Measurements from ENCODE around the gene MTHFD1L. TPM values are rescaled to one million over a fixed set of nuclear protein-coding genes. Genes with fewer than 3 reads are reported as not detected.

MTHFD1L gene
- total and polyA plus RNA-seq, 2 of the 8 experiments (the other 6 are each of a cell fraction or from before 2014, with no cell fraction given) = 29.2 to 105 TPM

GRCh38 chr6:151095538-151096254, 230.2 kb downstream of the MTHFD1L start:
- Histone ChIP-seq H4K91ac (replicated peaks; ENCODE audit: insufficient read length, low read length) (no peak overlapping the region), H3K9ac (replicated peaks in 1 of 4; ENCODE audit: extremely low read depth in 1 of 4, low read depth in 3 of 4, low read length in 3 of 4) (no peak overlapping the region), H3K36me3 (ENCODE audit: control insufficient read depth in 2 of 4, insufficient read depth in 4 of 4, low read length in 3 of 4) (peaks cover 3 to 22% (median 5%) of the 10 kb centered on the region in 4 experiments; a peak in 7 of 8 replicates), H3K27ac (ENCODE audit: low read depth, low read length) (no peak overlapping the region), H2BK120ac (replicated peaks; ENCODE audit: low read depth, low read length) (no peak overlapping the region), H2BK20ac (ENCODE audit: low read length) (no peak overlapping the region), H3K79me1 (ENCODE audit: low read depth, low read length) (no peaks in the 10 kb centered on the region), H3K14ac (ENCODE audit: insufficient read length) (no peak overlapping the region), H4K20me1 (replicated peaks in 1 of 2; ENCODE audit: control insufficient read depth in 1 of 2, insufficient read depth in 2 of 2, low read length in 2 of 2) (peaks cover 0 to 1% of the 10 kb centered on the region in 2 experiments), H3K4me2 (ENCODE audit: insufficient read depth in 1 of 2, low read depth in 2 of 2, low read length in 2 of 2) (no peak overlapping the region), H3K4ac (replicated peaks; ENCODE audit: insufficient read length, low read depth, low read length) (no peak overlapping the region), H2BK5ac (ENCODE audit: low read depth, low read length) (no peak overlapping the region), H4K5ac (ENCODE audit: insufficient read length, low read depth, low read length) (no peak overlapping the region), H3K27me3 (replicated peaks in 1 of 4; ENCODE audit: control insufficient read depth in 3 of 4, extremely low read depth in 1 of 4, insufficient read depth in 3 of 4, low read length in 3 of 4) (no peaks in the 10 kb centered on the region), H2BK15ac (ENCODE audit: low read length) (no peak overlapping the region), H3K18ac (ENCODE audit: extremely low read depth, low read length) (no peak overlapping the region), H3K9me3 (ENCODE audit: insufficient read depth in 2 of 2, low read depth in 1 of 2, low read length in 1 of 2) (no peaks in the 10 kb centered on the region), H3K4me3 (ENCODE audit: extremely low read depth in 1 of 4, insufficient read depth in 2 of 4, low read depth in 3 of 4, low read length in 4 of 4) (no peak overlapping the region), H3K23me2 (ENCODE audit: low read depth, low read length) (no peaks in the 10 kb centered on the region), H2AFZ (ENCODE audit: low read length) (no peak overlapping the region), H2AK5ac (ENCODE audit: low read depth, low read length) (no peak overlapping the region), H3K23ac (ENCODE audit: insufficient read length) (no peak overlapping the region), H3K79me2 (ENCODE audit: control insufficient read depth in 1 of 2, insufficient read depth in 2 of 2, low read length in 2 of 2) (no peaks in the 10 kb centered on the region), H3K56ac (replicated peaks; ENCODE audit: insufficient read length, low read depth, low read length) (no peak overlapping the region), H4K8ac (ENCODE audit: extremely low read depth, insufficient read depth, low read length) (no peak overlapping the region), H3K4me1 (replicated peaks in 1 of 4; ENCODE audit: control insufficient read depth in 3 of 4, insufficient read depth in 4 of 4, low read length in 3 of 4) (peaks cover 0 to 1% (median 0%) of the 10 kb centered on the region in 4 experiments; a peak in 3 of 7 replicates), H2BK12ac (ENCODE audit: low read depth, low read length) (no peak overlapping the region; the same call in 1 of the 2 replicates)
- FAIRE-seq (no peak), DNase-seq (ENCODE audit: low read depth in 1 of 2, low spot score in 2 of 2) (no peak)
- ChIA-PET CTCF (ENCODE audit: partially characterized antibody) (interaction anchor here (0.9 to 1.3 kb wide), 2 partner anchors 11 to 15 kb away, joined by 3 to 4 read pairs; no protein-coding TSS in a partner anchor), POLR2A (ENCODE audit: partially characterized antibody) (interaction anchor here (1.6 kb wide), 1 partner anchor 12 kb away, joined by 4 read pairs; no protein-coding TSS in a partner anchor)
- WGBS, 2 experiments (ENCODE audit: extremely low coverage in 1 of 2, insufficient coverage in 1 of 2, insufficient read length in 1 of 2, insufficient replicate concordance in 2 of 2, low coverage in 1 of 2, low lambda C conversion rate in 2 of 2, missing lambda C conversion rate in 1 of 2) = 92% methylated on average over 6 of the region's 6 CpGs; no CpG with 5 or more reads in 1 of the 2 experiments
- no peak for TF ChIP-seq POLR2A (IDR thresholded peaks at IDR 0.05; ENCODE audit: control extremely low read depth in 1 of 2, low read depth in 2 of 2, low read length in 2 of 2)
- no peak for TF ChIP-seq KDM1A (IDR thresholded peaks at IDR 0.05; ENCODE audit: borderline replicate concordance, low read length)
- TF ChIP-seq ZNF274 (IDR thresholded peaks at IDR 0.05; ENCODE audit: borderline replicate concordance, extremely low read depth, low read length) = no peak
- no peak for TF ChIP-seq KDM4A (IDR thresholded peaks at IDR 0.05; ENCODE audit: low read depth, low read length, severe bottlenecking)
- no peak for TF ChIP-seq JUN (IDR thresholded peaks at IDR 0.05; ENCODE audit: low read depth, low read length)
- TF ChIP-seq BACH1 (IDR thresholded peaks at IDR 0.05; ENCODE audit: low read length) = no peak
- no peak for TF ChIP-seq CEBPB (IDR thresholded peaks at IDR 0.05; ENCODE audit: low read depth, low read length)
- TF ChIP-seq TEAD4 (IDR thresholded peaks at IDR 0.05; ENCODE audit: low read depth, low read length) = no peak
- no peak for TF ChIP-seq YY1 (IDR thresholded peaks at IDR 0.05; ENCODE audit: low read depth, low read length)
- no peak for TF ChIP-seq RBBP5 (IDR thresholded peaks at IDR 0.05; ENCODE audit: borderline replicate concordance, low read depth, low read length)

All from H1 (cell line).